Caki2 (cell line): ENCODE results near the gene ASPSCR1. TPM values are rescaled to one million over a fixed set of nuclear protein-coding genes. Genes with fewer than 3 reads are reported as not detected.

Experiments used
- DNase-seq: peaks from one replicate; pipeline ENCODE4 v3.0.0-alpha.2; 2015; ENCODE audit warnings: low read depth
- in situ Hi-C: cut with HindIII; loops from 2 replicates; pipeline ENCODE4 v1.10.0; 2016; ENCODE audit warnings: low sequenced_read_pairs, low pct_unique_long_range_greater_than_20kb, mixed read lengths
- total RNA-seq: library from RNA; depleted of rRNA; stranded (reverse); fragments of >200 nt; shearing (Covaris generic); gene quantifications from 2 replicates; pipeline ENCODE4 v1.2.3, GENCODE V29; 2014; ENCODE audit warnings: low replicate concordance; rRNA removed

The ASPSCR1 gene
- total RNA-seq, 1 experiment from 2014 or later, result 62.8 TPM

DNA sequence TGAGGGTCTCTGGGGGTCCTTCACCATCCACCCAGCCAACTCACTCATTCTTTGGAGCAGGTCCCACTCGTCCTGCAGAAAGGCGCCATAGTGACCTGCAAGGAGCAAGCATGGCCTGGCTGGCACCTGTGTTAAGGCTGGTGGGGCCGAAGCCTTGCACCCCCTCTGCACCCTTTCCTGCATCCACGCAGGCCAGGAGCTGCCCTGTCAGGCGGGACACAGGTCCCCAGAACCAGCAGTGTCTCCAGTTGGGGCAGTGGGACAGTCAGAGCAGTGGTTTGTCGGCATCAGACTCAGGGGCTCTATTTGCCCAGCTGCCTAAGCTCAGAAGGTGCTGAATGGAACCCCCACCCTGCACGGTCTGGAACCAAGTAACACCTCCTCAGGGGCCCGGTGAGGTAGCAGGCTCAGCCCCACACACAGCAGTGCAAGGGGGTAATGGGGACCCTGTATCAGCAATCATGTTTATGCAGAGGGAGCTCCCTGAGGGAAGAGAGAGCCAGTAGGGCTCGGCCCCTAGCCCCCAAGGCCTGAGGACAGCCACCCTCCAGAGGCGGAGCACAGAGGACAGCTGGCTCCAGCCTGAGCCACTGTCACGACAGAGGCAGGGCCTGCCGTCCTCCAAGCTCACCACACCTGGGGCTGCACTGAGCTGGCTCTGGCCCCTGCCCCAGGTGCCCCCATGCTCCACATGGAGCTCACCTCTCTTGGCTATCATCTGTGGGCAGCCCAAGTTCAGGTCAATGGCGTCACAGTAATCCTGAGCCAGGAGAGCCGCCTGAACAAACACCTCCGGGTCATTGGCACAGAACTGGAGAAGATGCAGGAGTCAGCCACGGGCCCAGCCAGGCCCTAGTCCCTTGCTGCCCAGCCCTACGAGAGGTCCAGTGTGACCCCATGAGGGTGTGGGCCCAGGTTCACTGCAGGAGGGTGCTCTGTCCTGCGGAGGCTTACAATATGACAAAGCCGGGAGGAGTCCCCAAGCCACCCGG lies 86.3 kb downstream of the ASPSCR1 start:
- DNase-seq, result no peak
- in situ Hi-C loops, result no loop called here

GRCh38 chr17:82064433-82065192 lies 87.2 kb downstream of the ASPSCR1 start:
- in situ Hi-C loops, result no loop called here

DNA sequence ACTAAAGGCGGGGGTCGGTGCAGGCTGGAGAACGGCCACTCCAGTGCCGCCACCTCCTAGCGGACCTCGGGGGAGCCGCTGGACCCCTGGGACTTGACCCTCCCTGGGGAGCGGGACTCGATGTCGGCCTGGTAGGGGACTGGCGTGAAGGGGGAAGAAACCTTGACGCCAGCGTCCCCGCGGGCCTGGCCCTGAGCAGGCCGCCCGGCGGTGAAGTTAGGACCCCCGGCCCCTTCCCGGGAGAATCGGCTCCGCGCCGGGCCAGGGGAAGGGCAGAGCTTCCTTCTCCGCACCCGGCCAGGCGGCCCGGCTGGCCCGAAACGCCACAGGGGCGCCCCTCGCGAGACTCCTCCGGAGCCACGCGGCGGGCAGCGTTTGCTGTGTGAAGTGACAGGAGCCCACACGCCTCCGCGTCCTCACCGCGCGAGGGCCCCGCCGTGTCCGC lies 87.8 kb downstream of the ASPSCR1 start:
- DNase-seq, result no peak

More at GRCh38 chr17:82064433-82065192, 87.2 kb downstream of the ASPSCR1 start:
- no peak for DNase-seq

GRCh38 chr17:82065638-82066303 lies 88.3 kb downstream of the ASPSCR1 start, which contains the start of gene DUS1L:
TSS of gene DUS1L (minus strand) at chr17:82065804. CDS start at chr17:82065059, 745 bp downstream.
- peak; percentile 34 for DNase-seq
- in situ Hi-C loops, result no loop called here

More for the DNA sequence above, 87.8 kb downstream of the ASPSCR1 start:
- in situ Hi-C loops, result no loop called here

Other genes starting within 250 kb of the ASPSCR1 start
- gene GCGR, start 173.5 kb upstream of the ASPSCR1 start, total RNA-seq, result not detected in 2 replicates
- gene MCRIP1, start 144.3 kb upstream of the ASPSCR1 start, total RNA-seq, result 24.7 and 30.9 TPM in 2 replicates
- gene PPP1R27, start 142.6 kb upstream of the ASPSCR1 start, total RNA-seq, result not detected in 2 replicates
- 653 and 796 TPM in 2 replicates for gene P4HB, start 117.1 kb upstream of the ASPSCR1 start, total RNA-seq
- gene ARHGDIA, start 106.3 kb upstream of the ASPSCR1 start, total RNA-seq, result 117 and 146 TPM in 2 replicates
- gene ALYREF, start 86.0 kb upstream of the ASPSCR1 start, total RNA-seq, result 279 and 312 TPM in 2 replicates
- 220 and 309 TPM in 2 replicates for gene ANAPC11, start 85.9 kb upstream of the ASPSCR1 start, total RNA-seq
- gene NPB, start 75.4 kb upstream of the ASPSCR1 start, total RNA-seq, result 0.07 and 5.4 TPM in 2 replicates
- gene PCYT2, start 66.2 kb upstream of the ASPSCR1 start, total RNA-seq, result 26.2 and 59.9 TPM in 2 replicates
- 46.1 and 67.8 TPM in 2 replicates for gene SIRT7, start 59.5 kb upstream of the ASPSCR1 start, total RNA-seq
- gene MAFG, start 49.9 kb upstream of the ASPSCR1 start, total RNA-seq, result 45.2 and 67.3 TPM in 2 replicates
- gene PYCR1, start 40.3 kb upstream of the ASPSCR1 start, total RNA-seq, result 272 and 283 TPM in 2 replicates
- gene MYADML2, start 30.4 kb upstream of the ASPSCR1 start, total RNA-seq, result not detected in 2 replicates
- not detected in 2 replicates for gene NOTUM, start 16.4 kb upstream of the ASPSCR1 start, total RNA-seq
- gene CENPX, start 45.2 kb downstream of the ASPSCR1 start, total RNA-seq, result 157 and 162 TPM in 2 replicates
- 40.3 and 51.4 TPM in 2 replicates for gene LRRC45, start 45.7 kb downstream of the ASPSCR1 start, total RNA-seq
- gene RAC3, start 54.0 kb downstream of the ASPSCR1 start, total RNA-seq, result 22.1 and 40.0 TPM in 2 replicates
- gene DCXR, start 60.1 kb downstream of the ASPSCR1 start, total RNA-seq, result 56.6 and 98.4 TPM in 2 replicates
- gene RFNG, start 74.2 kb downstream of the ASPSCR1 start, total RNA-seq, result 62.4 and 68.5 TPM in 2 replicates
- 154 and 160 TPM in 2 replicates for gene GPS1, start 74.3 kb downstream of the ASPSCR1 start, total RNA-seq
- 126 and 135 TPM in 2 replicates for gene DUS1L, start 88.2 kb downstream of the ASPSCR1 start, total RNA-seq
- gene FASN, start 120.6 kb downstream of the ASPSCR1 start, total RNA-seq, result 58.4 and 64.6 TPM in 2 replicates
- gene CCDC57, start 235.2 kb downstream of the ASPSCR1 start, total RNA-seq, result 8.4 and 10.8 TPM in 2 replicates